Breast epithelium (tissue), 3 donors: ENCODE measurements around the gene PDZRN3.

Experiments
- POLR2A ChIP-seq: fragments of 450-650 bp; IDR thresholded peaks from one replicate; pipeline ENCODE4 v1.6.1; 2016; ENCODE audit warnings: antibody characterized with exemption, mild to moderate bottlenecking, moderate library complexity
- TF ChIP-seq, protein P1 (sequence below), 3 donors: fragments of 450-650 bp; IDR thresholded peaks; one replicate each; pipeline ENCODE4 v1.5.1; 2016 to 2017; ENCODE audit warnings: antibody characterized with exemption in 3 of 3, mild to moderate bottlenecking in 3 of 3, moderate library complexity in 3 of 3

GRCh38 chr3:73608456-73609314, 16.1 kb downstream of the PDZRN3 start:
- TF ChIP-seq, protein P1, sequence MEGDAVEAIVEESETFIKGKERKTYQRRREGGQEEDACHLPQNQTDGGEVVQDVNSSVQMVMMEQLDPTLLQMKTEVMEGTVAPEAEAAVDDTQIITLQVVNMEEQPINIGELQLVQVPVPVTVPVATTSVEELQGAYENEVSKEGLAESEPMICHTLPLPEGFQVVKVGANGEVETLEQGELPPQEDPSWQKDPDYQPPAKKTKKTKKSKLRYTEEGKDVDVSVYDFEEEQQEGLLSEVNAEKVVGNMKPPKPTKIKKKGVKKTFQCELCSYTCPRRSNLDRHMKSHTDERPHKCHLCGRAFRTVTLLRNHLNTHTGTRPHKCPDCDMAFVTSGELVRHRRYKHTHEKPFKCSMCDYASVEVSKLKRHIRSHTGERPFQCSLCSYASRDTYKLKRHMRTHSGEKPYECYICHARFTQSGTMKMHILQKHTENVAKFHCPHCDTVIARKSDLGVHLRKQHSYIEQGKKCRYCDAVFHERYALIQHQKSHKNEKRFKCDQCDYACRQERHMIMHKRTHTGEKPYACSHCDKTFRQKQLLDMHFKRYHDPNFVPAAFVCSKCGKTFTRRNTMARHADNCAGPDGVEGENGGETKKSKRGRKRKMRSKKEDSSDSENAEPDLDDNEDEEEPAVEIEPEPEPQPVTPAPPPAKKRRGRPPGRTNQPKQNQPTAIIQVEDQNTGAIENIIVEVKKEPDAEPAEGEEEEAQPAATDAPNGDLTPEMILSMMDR (IDR thresholded peaks at IDR 0.05): no peak
- TF ChIP-seq POLR2A: no peak
